Adipose tissue (tissue), 3 donors: ENCODE measurements around the gene STARD13. TPM values are rescaled to one million over a fixed set of nuclear protein-coding genes. Genes with fewer than 3 reads are reported as not detected.

ENCODE experiments used
- H3K27ac ChIP-seq: one replicate; pipeline ENCODE4 v1.5.1; 2013; ENCODE audit warnings: low read depth, low read length
- WGBS, 3 donors: extraction: QIAGEN DNeasy Blood & Tissue Kit; methylation state at CpG; one replicate each; pipeline ENCODE4 v1.1.7; 2013; 5-methylcytosine and 5-hydroxymethylcytosine counted together
- polyA plus RNA-seq, 3 donors: library from polyadenylated mRNA; stranded (reverse); fragments of 200-250 nt; gene quantifications; one replicate each; pipeline ENCODE4 v1.2.3, GENCODE V29; 2013
- donor health status: healthy with polysubstance abuse.
- donor health status: Bipolar disorder and iron deficiency.
- donor health status: healthy.

The STARD13 gene
- polyA plus RNA-seq, 3 donors, result 5.4 to 17.0 (median 13.3) TPM

DNA sequence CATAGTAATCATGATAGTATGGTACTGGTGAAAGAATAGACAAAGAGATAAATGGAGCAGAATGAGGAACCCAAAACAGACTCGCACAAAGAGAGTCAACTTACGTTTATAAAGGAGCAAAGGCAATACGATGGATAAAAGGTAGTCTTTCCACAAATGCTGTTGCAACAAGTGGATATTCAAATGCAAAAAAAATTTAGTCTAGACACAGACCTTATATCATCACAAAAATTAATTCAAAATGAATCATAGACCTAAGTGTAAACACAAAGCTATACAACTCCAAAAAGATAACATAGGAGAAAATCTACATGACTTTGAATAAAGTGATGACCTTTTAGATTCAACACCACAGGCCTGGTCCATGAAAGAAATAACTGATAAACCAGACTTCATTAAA is 137.7 kb downstream of the STARD13 start:
- no peak overlapping the region for H3K27ac ChIP-seq
- WGBS, 3 donors, result 95 to 99% (median 97%) methylated on average over 3 of the region's 3 CpGs

DNA sequence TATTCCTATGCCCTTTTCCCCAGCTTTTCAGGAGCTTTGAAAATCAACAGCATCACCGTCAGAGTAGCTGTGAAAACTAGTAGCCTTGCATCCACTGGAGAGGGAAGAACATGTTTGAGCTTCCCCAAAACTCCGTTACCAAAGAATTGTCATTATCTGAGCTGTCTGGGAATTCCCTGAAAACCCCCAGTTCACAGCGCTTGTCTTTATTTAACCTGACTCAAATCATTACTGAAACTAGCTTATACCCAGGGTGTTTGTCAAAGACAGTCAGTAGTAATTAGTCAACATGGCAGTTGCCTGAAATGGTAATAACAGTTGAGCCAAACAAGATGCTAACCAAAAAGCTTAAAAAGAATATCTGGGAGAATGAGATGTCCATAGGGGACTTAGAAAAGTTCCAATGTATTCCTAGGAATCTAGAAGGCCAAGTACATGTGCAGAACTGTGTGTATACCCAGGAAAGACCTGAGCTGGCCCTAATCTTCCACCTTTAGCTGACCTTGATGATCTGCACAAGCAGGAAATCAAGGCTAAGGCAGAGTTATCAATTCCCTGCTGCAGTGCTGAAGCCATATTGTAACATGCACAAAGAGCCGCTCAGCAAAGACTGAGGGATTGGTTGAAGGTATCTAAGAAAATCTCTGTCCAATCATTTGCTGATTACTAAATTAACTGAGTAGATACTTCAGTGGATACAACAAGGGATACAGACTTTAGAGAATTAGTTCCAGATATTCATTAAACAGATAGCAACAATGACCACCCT is 138.5 kb downstream of the STARD13 start:
- 83 to 91% (median 88%) methylated on average over 4 of the region's 4 CpGs for WGBS, 3 donors
- no peak overlapping the region for H3K27ac ChIP-seq

GRCh38 chr13:33145667-33146066 is 139.9 kb downstream of the STARD13 start:
- 79 to 87% (median 82%) methylated on average over 4 of the region's 4 CpGs for WGBS, 3 donors
- H3K27ac ChIP-seq, result no peak overlapping the region

GRCh38 chr13:33144358-33144784 is 141.2 kb downstream of the STARD13 start:
- WGBS, 3 donors, result 93 to 97% (median 94%) methylated on average over 7 of the region's 7 CpGs
- no peak overlapping the region for H3K27ac ChIP-seq

DNA sequence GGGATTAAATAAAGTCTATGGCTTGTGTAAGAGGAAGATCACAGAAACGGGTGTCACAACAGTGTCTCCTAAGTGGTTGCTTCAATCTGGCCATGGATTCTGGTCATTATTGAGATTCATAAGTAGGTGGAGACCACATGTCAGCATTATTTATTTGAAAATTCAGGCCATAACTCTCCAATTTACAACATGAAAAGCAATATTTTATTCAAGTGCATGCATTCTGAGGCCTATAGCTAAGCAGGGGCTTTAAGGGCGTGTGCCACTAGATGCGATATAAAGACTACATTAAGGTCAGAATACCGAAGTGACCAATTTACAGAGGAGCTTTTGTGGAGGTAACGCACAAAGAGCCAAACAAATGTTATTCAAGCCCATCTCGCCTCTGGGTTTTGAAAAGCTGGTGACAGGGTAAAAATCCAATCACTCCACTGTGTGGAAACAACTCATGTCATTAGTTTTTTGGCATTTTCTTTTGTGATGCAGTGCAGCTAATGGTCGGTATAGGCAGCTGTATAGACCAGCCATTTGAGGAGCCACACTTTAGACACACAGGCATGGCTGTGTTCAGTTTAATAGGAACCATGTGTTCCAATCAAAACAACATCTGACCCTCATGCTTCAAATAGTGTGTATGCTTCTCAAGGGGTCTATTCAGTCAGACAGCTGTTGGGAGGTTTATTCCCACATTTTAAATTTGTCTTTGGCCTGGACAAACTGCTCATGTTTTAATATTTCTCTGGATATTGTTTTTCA is 145.6 kb downstream of the STARD13 start:
- no peak overlapping the region for H3K27ac ChIP-seq
- 88 to 95% (median 89%) methylated on average over 7 of the region's 7 CpGs for WGBS, 3 donors

DNA sequence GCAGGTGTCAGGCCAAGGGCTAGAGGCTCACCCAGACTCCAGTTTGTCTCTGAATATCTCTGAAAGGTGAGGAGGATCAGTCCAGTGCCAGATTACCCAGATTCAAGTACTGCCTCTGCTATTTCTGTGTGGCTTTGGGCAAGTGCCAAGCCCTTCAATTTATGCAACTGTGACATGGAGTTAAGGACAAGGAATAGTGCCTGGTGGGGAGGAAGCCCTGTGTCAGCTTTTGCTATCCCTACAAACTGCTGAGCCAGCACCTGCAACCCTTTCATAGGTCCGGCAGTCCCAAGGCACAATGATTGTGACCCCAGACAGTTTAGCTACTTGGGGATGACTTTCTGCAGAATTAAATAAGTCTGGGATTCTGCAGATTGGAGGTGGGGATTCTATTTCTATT is 146.4 kb downstream of the STARD13 start:
- 65 to 88% (median 80%) methylated on average over 1 of the region's 1 CpG for WGBS, 3 donors
- H3K27ac ChIP-seq, result no peak overlapping the region

DNA sequence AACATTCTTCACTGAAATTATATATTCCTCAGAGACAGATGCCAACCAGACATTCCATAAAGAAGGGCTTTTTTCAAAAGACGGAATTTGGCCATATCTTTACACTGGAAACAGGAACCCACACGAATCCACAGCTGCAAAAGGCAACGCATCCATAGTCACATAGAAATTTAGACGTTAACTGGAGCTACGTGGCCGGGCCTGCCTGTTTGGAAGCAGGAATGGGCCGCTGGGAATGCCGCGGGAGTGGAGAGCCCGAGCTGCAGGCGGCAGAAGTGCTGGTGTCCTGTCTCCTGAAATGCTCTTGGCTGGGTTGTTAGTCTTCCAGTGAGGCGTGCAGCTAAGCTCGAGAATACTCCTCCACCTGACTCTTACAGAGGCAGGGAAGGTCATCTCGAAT is 147.1 kb downstream of the STARD13 start:
- 86 to 95% (median 86%) methylated on average over 14 of the region's 14 CpGs for WGBS, 3 donors

GRCh38 chr13:33137721-33138120 is 147.8 kb downstream of the STARD13 start:
- WGBS, 3 donors, result 69 to 76% (median 76%) methylated on average over 4 of the region's 4 CpGs
- no peak overlapping the region for H3K27ac ChIP-seq

More for the DNA sequence above, 147.1 kb downstream of the STARD13 start:
- no peak overlapping the region for H3K27ac ChIP-seq

- no peak overlapping the region for H3K27ac ChIP-seq
- WGBS, 3 donors, result 70 to 97% (median 90%) methylated on average over 1 of the region's 1 CpG
These were observed 150.5 kb downstream of the STARD13 start for GRCh38 chr13:33135097-33135496.

- no peak overlapping the region for H3K27ac ChIP-seq
- WGBS, 3 donors, result 72 to 92% (median 81%) methylated on average over 3 of the region's 3 CpGs
These were observed 151.3 kb downstream of the STARD13 start for GRCh38 chr13:33134213-33134612.

DNA sequence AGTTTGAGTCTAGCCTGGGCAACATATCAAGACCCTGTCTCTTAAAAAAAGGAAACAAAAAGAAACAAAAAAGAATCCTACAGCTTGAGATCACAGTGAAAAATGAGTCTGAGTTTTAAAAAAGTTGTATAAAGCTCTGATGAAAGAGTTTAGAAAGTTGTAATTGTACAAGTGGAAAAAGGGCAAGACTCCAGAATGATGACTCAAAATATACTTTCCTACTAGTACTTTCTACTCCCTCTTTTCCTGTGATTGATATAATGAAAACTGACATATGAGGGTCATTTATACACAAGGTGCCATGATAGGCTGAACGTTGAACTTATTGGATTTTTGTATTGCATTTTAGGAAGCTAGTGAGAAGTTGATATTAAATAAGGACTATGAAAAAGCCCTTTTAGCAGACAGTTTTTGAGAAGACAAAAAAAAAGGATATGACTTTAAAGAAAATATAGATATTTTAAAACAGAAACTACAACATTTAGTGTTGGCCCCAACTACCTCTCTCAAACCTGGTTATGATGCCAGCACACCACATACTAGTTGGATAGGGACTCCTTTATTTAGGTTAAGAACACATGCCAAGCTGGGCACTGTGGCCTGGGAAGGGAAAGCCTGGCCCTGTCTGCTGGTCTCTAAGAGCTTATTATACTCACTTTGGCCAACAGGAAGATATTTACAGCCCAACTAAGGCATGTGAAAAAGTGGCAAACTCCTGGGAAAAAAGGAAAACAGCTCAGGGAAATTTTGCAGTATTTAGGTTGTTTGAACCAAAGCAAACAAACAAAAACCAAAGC is 152.7 kb downstream of the STARD13 start:
- 48 to 77% (median 68%) methylated on average over 1 of the region's 1 CpG for WGBS, 3 donors

DNA sequence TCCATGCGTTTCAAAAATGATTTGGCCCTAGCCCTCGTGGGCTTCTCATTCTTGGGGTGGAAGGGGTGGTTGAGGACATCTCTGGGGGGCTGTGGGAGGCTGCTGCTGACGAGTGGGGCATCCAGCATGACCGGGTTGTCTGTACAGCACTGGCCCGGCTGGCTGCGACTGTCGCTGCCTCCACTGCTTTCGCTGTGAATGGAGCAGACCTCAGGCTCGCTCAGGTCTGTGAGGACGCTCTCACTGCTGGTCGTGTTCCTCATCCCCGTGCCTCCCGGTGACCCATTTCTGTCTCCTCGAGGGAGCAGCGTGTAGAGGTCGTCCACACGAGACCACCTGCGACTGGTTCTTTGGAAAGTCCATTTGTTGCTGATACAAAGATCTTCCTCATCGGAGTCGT is 155.7 kb downstream of the STARD13 start:
- H3K27ac ChIP-seq, result no peak overlapping the region
- 95 to 96% (median 96%) methylated on average over 20 of the region's 20 CpGs for WGBS, 3 donors

More for the DNA sequence above, 152.7 kb downstream of the STARD13 start:
- H3K27ac ChIP-seq, result no peak overlapping the region

DNA sequence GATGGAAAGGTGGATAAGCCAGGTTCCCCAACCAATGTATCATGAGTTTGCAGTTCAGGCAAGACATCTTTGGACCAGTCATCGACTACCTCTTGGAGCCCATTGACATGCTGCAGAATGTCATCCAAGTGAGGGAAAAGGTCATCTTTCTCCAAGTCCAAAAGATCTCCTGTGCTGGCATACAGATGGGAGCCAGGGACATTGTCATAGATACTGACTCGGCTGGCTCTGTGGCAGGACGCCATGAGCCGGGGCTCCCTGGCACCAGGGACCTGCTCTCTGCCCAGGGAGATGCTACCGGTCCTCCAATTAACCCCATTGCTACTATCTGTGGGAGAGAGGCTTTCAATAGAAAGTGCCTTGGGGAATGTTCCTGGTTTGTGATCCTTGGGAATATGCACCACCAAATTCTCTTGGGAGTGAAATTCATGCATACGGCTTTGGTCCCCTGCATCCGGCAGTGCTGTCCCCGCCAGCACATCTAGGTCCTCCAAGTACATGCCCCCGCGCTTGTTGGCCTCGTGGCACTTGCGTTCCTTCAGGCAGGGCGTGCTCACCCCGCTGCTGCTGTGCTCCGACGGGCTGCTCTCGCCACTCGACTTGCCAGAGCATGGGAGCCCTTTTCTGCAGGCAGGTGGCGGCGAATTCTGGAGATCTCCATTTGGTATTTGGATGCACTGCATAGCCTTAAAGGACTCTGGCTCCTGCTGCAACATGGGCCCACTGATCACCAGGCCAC is 156.3 kb downstream of the STARD13 start:
- WGBS, 3 donors, result 91 to 95% (median 91%) methylated on average over 20 of the region's 20 CpGs
- H3K27ac ChIP-seq, result no peak overlapping the region

DNA sequence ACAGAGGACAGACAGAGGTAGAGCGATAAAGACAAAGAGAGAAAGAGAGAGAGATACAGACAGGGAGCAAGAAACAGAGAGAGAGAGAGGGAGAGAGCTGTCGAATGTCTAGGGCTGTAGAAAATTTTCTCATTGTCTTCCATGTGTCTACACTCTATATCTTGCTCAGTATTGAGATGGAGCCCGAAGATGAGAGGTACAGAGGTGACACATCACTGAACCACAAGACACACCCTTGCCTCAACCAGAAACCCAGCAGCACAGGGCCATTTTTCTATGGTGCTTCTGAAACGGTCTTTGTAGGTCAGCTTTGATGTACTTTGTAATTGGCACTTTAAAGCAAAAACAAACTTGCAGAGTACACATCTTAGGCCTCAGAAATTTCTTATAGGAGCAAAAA is 157.4 kb downstream of the STARD13 start:
- 83 to 95% (median 92%) methylated on average over 4 of the region's 4 CpGs for WGBS, 3 donors

DNA sequence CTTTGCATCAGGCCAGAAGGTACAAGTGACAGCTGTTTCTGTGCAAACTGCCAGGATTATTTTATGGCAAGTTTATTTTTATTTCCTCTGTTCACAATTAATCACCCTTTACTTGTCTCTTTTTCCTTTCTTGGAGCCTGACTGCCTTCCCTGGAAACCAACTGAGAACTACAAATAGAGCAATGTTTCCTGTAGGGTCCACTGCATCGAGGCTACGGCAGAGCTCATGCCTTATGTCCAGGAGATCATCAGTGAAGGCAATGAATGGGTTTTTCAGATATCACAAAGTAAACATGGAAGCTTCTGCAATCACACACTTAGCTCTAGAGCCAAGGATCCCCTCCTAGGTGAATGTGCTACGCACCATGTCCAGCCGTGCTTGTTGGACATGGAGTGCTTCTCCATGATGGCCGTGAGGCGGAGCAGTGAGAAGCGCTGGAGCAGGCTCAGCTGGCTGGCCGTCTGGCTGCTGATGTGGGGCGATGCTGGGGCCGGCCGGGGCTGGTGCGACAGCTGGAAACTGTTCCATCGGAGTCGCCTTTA is 158.5 kb downstream of the STARD13 start:
- 82 to 85% (median 85%) methylated on average over 14 of the region's 14 CpGs for WGBS, 3 donors
- no peak overlapping the region for H3K27ac ChIP-seq

More for the DNA sequence above, 157.4 kb downstream of the STARD13 start:
- H3K27ac ChIP-seq, result no peak overlapping the region

- H3K27ac ChIP-seq, result peak overlapping the region; percentile 35
- 50 to 61% (median 57%) methylated on average over 10 of the region's 10 CpGs for WGBS, 3 donors
These were observed 159.6 kb downstream of the STARD13 start for GRCh38 chr13:33125821-33126570.
